Mesothelial cell of epicardium (in vitro differentiated cells): ENCODE data around the gene PHPT1. TPM values are rescaled to one million over a fixed set of nuclear protein-coding genes. Genes with fewer than 3 reads are reported as not detected.

Source experiments
- DNase-seq, 2 experiments: peaks; one replicate each; pipeline ENCODE4 v3.0.0; 2021; ENCODE audit warnings: low spot score in 2 of 2; ENCODE audit not compliant: unreplicated experiment in 2 of 2
- H3K27ac Mint-ChIP-seq: 2 replicates; pipeline ENCODE4 v1.8.0; 2021; ENCODE audit warnings: mixed read lengths
- H3K27me3 Mint-ChIP-seq: 2 replicates; pipeline ENCODE4 v1.8.0; 2021; ENCODE audit warnings: low read depth, mixed read lengths
- H3K36me3 Mint-ChIP-seq: 2 replicates; pipeline ENCODE4 v1.8.0; 2021; ENCODE audit warnings: mixed read lengths
- H3K4me1 Mint-ChIP-seq: 2 replicates; pipeline ENCODE4 v1.8.0; 2021; ENCODE audit warnings: mixed read lengths
- H3K4me3 Mint-ChIP-seq: 2 replicates; pipeline ENCODE4 v1.8.0; 2021; ENCODE audit warnings: mild to moderate bottlenecking, moderate library complexity, mixed read lengths
- H3K9me3 Mint-ChIP-seq: 2 replicates; pipeline ENCODE4 v1.8.0; 2021; ENCODE audit warnings: mixed read lengths
- CTCF ChIP-seq: fragments of 200-600 bp; sonication (generic); IDR thresholded peaks from one replicate; pipeline ENCODE4 v1.5.0; 2021; ENCODE audit warnings: antibody characterized with exemption; ENCODE audit not compliant: unreplicated experiment
- microRNA-seq: library from miRNA; unstranded; fragments of <30 nt; microRNA quantifications from one replicate; pipeline ENCODE4 v1.2.0, GENCODE V29; 2021; ENCODE audit warnings: inconsistent platforms, mixed read lengths
- total RNA-seq: library from RNA; stranded (reverse); gene quantifications from 3 replicates; pipeline ENCODE4 v1.2.1, GENCODE V29; 2021

The PHPT1 gene
- total RNA-seq, 1 donor from 2014 or later, result 168 TPM

- no peak overlapping the region for H3K4me3 Mint-ChIP-seq
- H3K36me3 Mint-ChIP-seq, result peaks cover 11% of the 10 kb centered on the region
- H3K27ac Mint-ChIP-seq, result no peak overlapping the region
- DNase-seq, result no peak
- no peaks in the 10 kb centered on the region for H3K4me1 Mint-ChIP-seq
- no peak for TF ChIP-seq CTCF
- H3K9me3 Mint-ChIP-seq, result no peaks in the 10 kb centered on the region
- no peaks in the 10 kb centered on the region for H3K27me3 Mint-ChIP-seq
These were observed 46.8 kb downstream of the PHPT1 start for GRCh38 chr9:136896027-136896426.

- Mint-ChIP-seq H3K4me3 (no peak overlapping the region), H3K4me1 (no peaks in the 10 kb centered on the region), H3K27ac (no peak overlapping the region), H3K27me3 (no peaks in the 10 kb centered on the region), H3K9me3 (no peaks in the 10 kb centered on the region), H3K36me3 (peaks cover 16% of the 10 kb centered on the region)
- TF ChIP-seq CTCF, result no peak
- DNase-seq, result no peak
These were observed 49.4 kb downstream of the PHPT1 start for GRCh38 chr9:136898483-136899100.

- peaks cover 15% of the 10 kb centered on the region for H3K36me3 Mint-ChIP-seq
These were observed 50.0 kb downstream of the PHPT1 start for GRCh38 chr9:136899196-136899595.

GRCh38 chr9:136900556-136900955 lies 51.3 kb downstream of the PHPT1 start:
- no peak for DNase-seq
- Mint-ChIP-seq H3K9me3 (no peaks in the 10 kb centered on the region), H3K27me3 (no peaks in the 10 kb centered on the region), H3K4me1 (no peaks in the 10 kb centered on the region), H3K4me3 (no peak overlapping the region), H3K27ac (no peak overlapping the region), H3K36me3 (peaks cover 14% of the 10 kb centered on the region)
- no peak for TF ChIP-seq CTCF

More at GRCh38 chr9:136899196-136899595, 50.0 kb downstream of the PHPT1 start:
- no peak for DNase-seq
- Mint-ChIP-seq H3K27ac (no peak overlapping the region), H3K9me3 (no peaks in the 10 kb centered on the region), H3K4me3 (no peak overlapping the region), H3K27me3 (no peaks in the 10 kb centered on the region), H3K4me1 (no peaks in the 10 kb centered on the region)
- no peak for TF ChIP-seq CTCF

Small RNAs within 50 kb of the gene (microRNA-seq; reads per million reads assigned to microRNA genes)
- not detected for gene MIR4292
- 1.8 reads per million for gene MIR4479

Other genes starting within 250 kb of the PHPT1 start
- 35.6 to 39.3 TPM (median 38.2 TPM) in 3 replicates for gene EGFL7, start 186.5 kb upstream of the PHPT1 start, total RNA-seq
- 32.8 to 36.1 TPM (median 34.9 TPM) in 3 replicates for gene AGPAT2, start 162.0 kb upstream of the PHPT1 start, total RNA-seq
- gene DIPK1B, start 136.8 kb upstream of the PHPT1 start, total RNA-seq, result 56.2 to 60.5 TPM (median 58.1 TPM) in 3 replicates
- 0.20 to 0.51 TPM (median 0.29 TPM) in 3 replicates for gene LCN10, start 106.5 kb upstream of the PHPT1 start, total RNA-seq
- not detected in 3 replicates for gene LCN6, start 100.9 kb upstream of the PHPT1 start, total RNA-seq
- gene LCN8, start 91.2 kb upstream of the PHPT1 start, total RNA-seq, result not detected in 3 replicates
- 1.3 to 3.5 TPM (median 1.9 TPM) in 3 replicates for gene LCN15, start 84.9 kb upstream of the PHPT1 start, total RNA-seq
- 70.4 to 72.4 TPM (median 71.7 TPM) in 3 replicates for gene TMEM141, start 58.1 kb upstream of the PHPT1 start, total RNA-seq
- gene CCDC183, start 53.1 kb upstream of the PHPT1 start, total RNA-seq, result 25.1 to 29.1 TPM (median 26.5 TPM) in 3 replicates
- gene RABL6, start 41.5 kb upstream of the PHPT1 start, total RNA-seq, result 120 to 124 TPM (median 122 TPM) in 3 replicates
- gene AJM1, start 6.9 kb upstream of the PHPT1 start, total RNA-seq, result 3.1 to 3.8 TPM (median 3.6 TPM) in 3 replicates
- 20.1 to 22.6 TPM (median 20.3 TPM) in 3 replicates for gene MAMDC4, start 2.9 kb downstream of the PHPT1 start, total RNA-seq
- 275 to 294 TPM (median 275 TPM) in 3 replicates for gene EDF1, start 16.9 kb downstream of the PHPT1 start, total RNA-seq
- gene TRAF2, start 37.1 kb downstream of the PHPT1 start, total RNA-seq, result 16.0 to 18.1 TPM (median 17.4 TPM) in 3 replicates
- gene FBXW5, start 95.3 kb downstream of the PHPT1 start, total RNA-seq, result 58.9 to 62.3 TPM (median 59.8 TPM) in 3 replicates
- 1.5 to 2.5 TPM (median 1.5 TPM) in 3 replicates for gene C8G, start 95.8 kb downstream of the PHPT1 start, total RNA-seq
- gene LCN12, start 102.9 kb downstream of the PHPT1 start, total RNA-seq, result 13.3 to 15.9 TPM (median 13.8 TPM) in 3 replicates
- gene PTGDS, start 128.1 kb downstream of the PHPT1 start, total RNA-seq, result 52.6 to 58.0 TPM (median 53.5 TPM) in 3 replicates
- gene LCNL1, start 133.6 kb downstream of the PHPT1 start, total RNA-seq, result 4.7 to 5.7 TPM (median 5.5 TPM) in 3 replicates
- 51.1 to 58.3 TPM (median 53.1 TPM) in 3 replicates for gene PAXX, start 143.0 kb downstream of the PHPT1 start, total RNA-seq
- gene CLIC3, start 147.2 kb downstream of the PHPT1 start, total RNA-seq, result 1.5 to 2.9 TPM (median 1.7 TPM) in 3 replicates
- gene ABCA2, start 178.8 kb downstream of the PHPT1 start, total RNA-seq, result 57.7 to 59.3 TPM (median 58.7 TPM) in 3 replicates
- 0.09 to 0.13 TPM in 2 of 3 replicates, not detected in the other for gene FUT7, start 182.7 kb downstream of the PHPT1 start, total RNA-seq
- gene NPDC1, start 196.8 kb downstream of the PHPT1 start, total RNA-seq, result 75.8 to 84.0 TPM (median 77.9 TPM) in 3 replicates
- 4.8 to 6.3 TPM (median 5.2 TPM) in 3 replicates for gene ENTPD2, start 204.7 kb downstream of the PHPT1 start, total RNA-seq
- 5.7 to 6.2 TPM (median 5.9 TPM) in 3 replicates for gene SAPCD2, start 221.1 kb downstream of the PHPT1 start, total RNA-seq
- gene UAP1L1, start 228.1 kb downstream of the PHPT1 start, total RNA-seq, result 4.6 to 5.7 TPM (median 5.5 TPM) in 3 replicates
- 61.1 to 65.1 TPM (median 61.2 TPM) in 3 replicates for gene MAN1B1, start 237.6 kb downstream of the PHPT1 start, total RNA-seq